MCF 10A (cell line): ENCODE data around the gene ELFN1. TPM values are rescaled to one million over a fixed set of nuclear protein-coding genes. Genes with fewer than 3 reads are reported as not detected.

Source experiments
- BruUV-seq: library from RNA; stranded (reverse); fragments of 400-500 nt; replicated peaks from 2 replicates; lab custom pipeline; 2021; lab: Mats Ljungman, UMichigan
- CTCF ChIA-PET: fragments of 300-600 bp; sonication (Branson Sonifier 250); formaldehyde crosslinking; extraction: SDS; loops from one replicate; lab custom pipeline; 2021; ENCODE audit warnings: antibody characterized with exemption, inconsistent platforms; lab: Yijun Ruan, JAX
- POLR2A ChIA-PET: fragments of 300-600, 350-650 bp; sonication (Branson Sonifier 250); formaldehyde crosslinking; extraction: SDS; loops from one replicate; lab custom pipeline; 2020; ENCODE audit warnings: antibody characterized with exemption, inconsistent platforms; lab: Yijun Ruan, JAX
- DNase-seq: peaks from one replicate; pipeline ENCODE4 v3.0.0-alpha.2; 2018; ENCODE audit not compliant: unreplicated experiment
- H3K27ac Mint-ChIP-seq: one replicate; pipeline ENCODE4 v1.8.0; 2022; ENCODE audit warnings: mild to moderate bottlenecking, low read depth, mixed read lengths; ENCODE audit not compliant: unreplicated experiment
- H3K27me3 Mint-ChIP-seq: one replicate; pipeline ENCODE4 v1.8.0; 2022; ENCODE audit warnings: mixed read lengths; ENCODE audit not compliant: insufficient read depth, unreplicated experiment
- H3K36me3 Mint-ChIP-seq: one replicate; pipeline ENCODE4 v1.8.0; 2022; ENCODE audit warnings: mild to moderate bottlenecking, moderate library complexity, mixed read lengths; ENCODE audit not compliant: insufficient read depth, unreplicated experiment
- H3K4me1 Mint-ChIP-seq: one replicate; pipeline ENCODE4 v1.8.0; 2022; ENCODE audit warnings: mixed read lengths; ENCODE audit not compliant: insufficient read depth, unreplicated experiment
- H3K4me3 Mint-ChIP-seq: one replicate; pipeline ENCODE4 v1.8.0; 2022; ENCODE audit warnings: mild to moderate bottlenecking, moderate library complexity, mixed read lengths; ENCODE audit not compliant: unreplicated experiment
- H3K9me3 Mint-ChIP-seq: one replicate; pipeline ENCODE4 v1.8.0; 2022; ENCODE audit warnings: mixed read lengths; ENCODE audit not compliant: unreplicated experiment
- CTCF ChIP-seq: fragments of 200-600 bp; IDR thresholded peaks from one replicate; pipeline ENCODE4 v1.8.0; 2022; ENCODE audit warnings: antibody characterized with exemption, mild to moderate bottlenecking; ENCODE audit not compliant: unreplicated experiment
- intact Hi-C: fragments of 100-400 bp; cut with micrococcal nuclease; formaldehyde crosslinking; loops from 2 replicates; pipeline ENCODE4 v1.14.1; 2022
- total RNA-seq: library from RNA; stranded (reverse); gene quantifications from 2 replicates; pipeline ENCODE4 v1.2.3, GENCODE V29; 2022

The ELFN1 gene
- total RNA-seq, 1 experiment from 2014 or later: not detected

- CTCF ChIA-PET: no interaction called here
- H3K27me3 Mint-ChIP-seq: peaks cover 46% of the 10 kb centered on the region
These were observed 46.3 kb upstream of the ELFN1 start for GRCh38 chr7:1623810-1624209.

GRCh38 chr7:1624999-1625927 is 44.8 kb upstream of the ELFN1 start:
- BruUV-seq: no TSS peak
- peaks cover 8% of the 10 kb centered on the region for H3K9me3 Mint-ChIP-seq
- CTCF ChIA-PET: interaction anchor here (0.5 kb wide), 1 partner anchor 8 kb away, joined by 4 read pairs; no protein-coding TSS in a partner anchor

More at GRCh38 chr7:1623810-1624209, 46.3 kb upstream of the ELFN1 start:
- peaks cover 8% of the 10 kb centered on the region for H3K9me3 Mint-ChIP-seq
- H3K4me3 Mint-ChIP-seq: no peak overlapping the region
- no peaks in the 10 kb centered on the region for H3K36me3 Mint-ChIP-seq
- BruUV-seq: no TSS peak
- POLR2A ChIA-PET: no interaction called here
- no peak overlapping the region for H3K27ac Mint-ChIP-seq
- no peak for DNase-seq
- TF ChIP-seq CTCF: no peak
- H3K4me1 Mint-ChIP-seq: no peaks in the 10 kb centered on the region
- intact Hi-C loops: no loop called here

GRCh38 chr7:1626769-1627168 is 43.3 kb upstream of the ELFN1 start:
- BruUV-seq: no TSS peak
- peaks cover 52% of the 10 kb centered on the region for H3K27me3 Mint-ChIP-seq
- no peak overlapping the region for H3K4me3 Mint-ChIP-seq
- intact Hi-C loops: no loop called here
- H3K27ac Mint-ChIP-seq: no peak overlapping the region
- POLR2A ChIA-PET: interaction anchor here (0.7 kb wide), 1 partner anchor 362 kb away, joined by 3 read pairs; no protein-coding TSS in a partner anchor
- TF ChIP-seq CTCF: no peak
- H3K4me1 Mint-ChIP-seq: no peaks in the 10 kb centered on the region
- DNase-seq: no peak
- no peaks in the 10 kb centered on the region for H3K36me3 Mint-ChIP-seq
- CTCF ChIA-PET: no interaction called here
- H3K9me3 Mint-ChIP-seq: peaks cover 20% of the 10 kb centered on the region

More at GRCh38 chr7:1624999-1625927, 44.8 kb upstream of the ELFN1 start:
- H3K4me3 Mint-ChIP-seq: no peak overlapping the region
- no peaks in the 10 kb centered on the region for H3K4me1 Mint-ChIP-seq
- H3K36me3 Mint-ChIP-seq: no peaks in the 10 kb centered on the region
- POLR2A ChIA-PET: interaction anchor here (0.7 kb wide), 1 partner anchor 11 kb away, joined by 3 read pairs; no protein-coding TSS in a partner anchor
- intact Hi-C loops: no loop called here
- TF ChIP-seq CTCF: no peak
- H3K27me3 Mint-ChIP-seq: peaks cover 48% of the 10 kb centered on the region
- DNase-seq: no peak
- no peak overlapping the region for H3K27ac Mint-ChIP-seq

- no peak for TF ChIP-seq CTCF
- Mint-ChIP-seq H3K27me3 (peaks cover 35% of the 10 kb centered on the region), H3K27ac (no peak overlapping the region), H3K4me1 (no peaks in the 10 kb centered on the region), H3K36me3 (no peaks in the 10 kb centered on the region), H3K9me3 (peaks cover 27% of the 10 kb centered on the region), H3K4me3 (no peak overlapping the region)
- POLR2A ChIA-PET: no interaction called here
- no TSS peak for BruUV-seq
- intact Hi-C loops: no loop called here
- no peak for DNase-seq
- CTCF ChIA-PET: no interaction called here
These were observed 39.3 kb upstream of the ELFN1 start for GRCh38 chr7:1630700-1631336.
